H1 (cell line): ENCODE data around the gene AP2A2. TPM values are rescaled to one million over a fixed set of nuclear protein-coding genes. Genes with fewer than 3 reads are reported as not detected.

Experiments
- ATF2 ChIP-seq: IDR thresholded peaks from 2 replicates; pipeline ENCODE4 v1.6.1; 2012; ENCODE audit warnings: low read length, inconsistent platforms
- CHD2 ChIP-seq: IDR thresholded peaks from 2 replicates; pipeline ENCODE4 v1.6.1; 2012; ENCODE audit warnings: low read length, improper control_type of control experiment
- CHD7 ChIP-seq: fragments of 300-600 bp; sonication (generic); IDR thresholded peaks from 2 replicates; pipeline ENCODE4 v1.7.1; 2012; ENCODE audit warnings: low read length, moderate library complexity, mild to moderate bottlenecking, inconsistent platforms; ENCODE audit not compliant: insufficient replicate concordance
- PHF8 ChIP-seq: fragments of 200-600 bp; sonication (generic); conservative IDR thresholded peaks from 2 replicates; pipeline ENCODE4 v1.7.1; 2012; ENCODE audit warnings: low read depth, mild to moderate bottlenecking, inconsistent platforms, low read length, moderate library complexity
- RNF2 ChIP-seq: fragments of 200-900, 300-1000 bp; sonication (generic); IDR thresholded peaks from 2 replicates; pipeline ENCODE4 v1.7.1; 2016; ENCODE audit warnings: borderline replicate concordance, low read depth, mild to moderate bottlenecking, antibody characterized with exemption, low read length; ENCODE audit not compliant: poor library complexity, severe bottlenecking; ENCODE audit errors: missing control alignments
- SIRT6 ChIP-seq: IDR thresholded peaks from one replicate; pipeline ENCODE4 v1.7.1; 2012; ENCODE audit warnings: low read length, inconsistent platforms
- SP4 ChIP-seq: IDR thresholded peaks from 2 replicates; pipeline ENCODE4 v1.6.1; 2012; ENCODE audit warnings: low read length, inconsistent platforms
- TBP ChIP-seq: IDR thresholded peaks from 2 replicates; pipeline ENCODE4 v1.6.1; 2011; ENCODE audit warnings: low read depth, low read length, improper control_type of control experiment
- TEAD4 ChIP-seq: IDR thresholded peaks from 2 replicates; pipeline ENCODE4 v1.6.1; 2012; ENCODE audit warnings: low read depth, low read length, inconsistent platforms, mixed read lengths
- ZNF274 ChIP-seq: IDR thresholded peaks from 2 replicates; pipeline ENCODE4 v1.7.0; 2012; ENCODE audit warnings: low read length, borderline replicate concordance; ENCODE audit errors: extremely low read depth
- polyA plus RNA-seq, 7 experiments: library from polyadenylated mRNA; depleted of rRNA in 3 of 7; stranded (reverse) in 5 of 7; unstranded in 2 of 7; fragments of >200 nt in 5 of 7; fragments of 200-250 nt in 2 of 7; gene quantifications; 1 replicate in 5 of 7; 2 replicates in 1 of 7; 4 replicates in 1 of 7; pipeline versions ENCODE4 v1.2.1 to v1.2.3, GENCODE V29; 2011 to 2013; ENCODE audit warnings: missing spikeins in 2 of 7, mixed read lengths in 2 of 7
- total RNA-seq: library from RNA; stranded (reverse); fragmentation: NEBNext Ultra II Directional; extraction: Animal tissue kit (Norgen Biotek cat#: 25700); gene quantifications from 2 replicates; pipeline ENCODE4 v1.2.1, GENCODE V29; 2021

AP2A2 gene
- total and polyA plus RNA-seq, 2 of the 8 experiments (the other 6 are each of a cell fraction or from before 2014, with no cell fraction given) = 50.0 to 65.0 TPM

- TF ChIP-seq CHD7 (no peak), ZNF274 (no peak), TBP (no peak), SP4 (no peak), SIRT6 (no peak), PHF8 (no peak), TEAD4 (no peak), RNF2 (no peak), ATF2 (no peak), CHD2 (no peak)
Measured at GRCh38 chr11:1014276-1014675, 88.6 kb downstream of the AP2A2 start (continued).
